ENCODE measurements around the gene IL18RAP. TPM values are rescaled to one million over a fixed set of nuclear protein-coding genes. Genes with fewer than 3 reads are reported as not detected.

IL18RAP gene
- total and polyA plus RNA-seq, 2 donors (not counting 3 experiments of a cell fraction or from before 2014, with no cell fraction given): 0.03 TPM; not detected in 1

- Histone ChIP-seq H3K27me3 (ENCODE audit: control insufficient read depth in 2 of 2, insufficient read depth in 2 of 2, low read length in 2 of 2) (peaks cover 31 to 49% of the 10 kb centered on the region in 2 experiments), H2AFZ (ENCODE audit: low read depth, low read length) (no peak overlapping the region), H3K79me2 (ENCODE audit: control insufficient read depth, insufficient read depth, low read length) (no peaks in the 10 kb centered on the region), H3K9ac (replicated peaks; ENCODE audit: extremely low read depth, insufficient read depth, low read length) (no peak overlapping the region), H3K27ac (ENCODE audit: insufficient read depth, low read depth, low read length) (no peak overlapping the region), H3K4me3 (replicated peaks in 1 of 3; ENCODE audit: insufficient read depth in 1 of 3, low read depth in 1 of 3, low read length in 3 of 3) (no peak overlapping the region), H4K20me1 (replicated peaks; ENCODE audit: control insufficient read depth, extremely low read depth, insufficient read depth, low read length) (no peaks in the 10 kb centered on the region), H3K36me3 (ENCODE audit: control insufficient read depth in 2 of 2, extremely low read depth in 1 of 2, insufficient read depth in 2 of 2, low read length in 2 of 2) (no peaks in the 10 kb centered on the region), H3K9me1 (replicated peaks; ENCODE audit: control insufficient read depth, extremely low read depth, insufficient read depth, low read length) (no peaks in the 10 kb centered on the region), H3K4me2 (ENCODE audit: insufficient read depth, low read length) (no peak overlapping the region), H3K9me3 (replicated peaks; ENCODE audit: control insufficient read depth, insufficient read depth, low read length) (no peaks in the 10 kb centered on the region), H3K4me1 (ENCODE audit: control insufficient read depth, extremely low read depth, insufficient read depth, low read length) (no peaks in the 10 kb centered on the region)
- DNase-seq (ENCODE audit: low read depth, low spot score) (no peak), FAIRE-seq (no peak)
- BruUV-seq (replicated peaks): no TSS peak
- ChIA-PET POLR2A (no interaction called here), CTCF (interaction anchor here (0.8 to 9.9 kb wide), 10 partner anchors 9 to 331 kb away, joined by 4 to 218 read pairs (median 12); no protein-coding TSS in a partner anchor)
- TF ChIP-seq POLR2AphosphoS5 (IDR thresholded peaks at IDR 0.05; ENCODE audit: insufficient read depth, low read depth, low read length) (no peak), EZH2 (IDR thresholded peaks at IDR 0.05; ENCODE audit: borderline replicate concordance, low read depth, low read length, severe bottlenecking) (no peak), CTCF (IDR thresholded peaks at IDR 0.05; ENCODE audit: extremely low read depth in 1 of 2, insufficient read depth in 1 of 2, low read depth in 1 of 2, low read length in 2 of 2) (no peak), POLR2A (IDR thresholded peaks at IDR 0.05; ENCODE audit: low read depth, low read length) (no peak), GATA2 (IDR thresholded peaks at IDR 0.05; ENCODE audit: insufficient read depth, insufficient read length, low read depth, low read length) (no peak), MYC (IDR thresholded peaks at IDR 0.05; ENCODE audit: low read depth, low read length) (no peak), FOS (IDR thresholded peaks at IDR 0.05; ENCODE audit: borderline replicate concordance, insufficient read depth, low read length) (no peak), JUN (IDR thresholded peaks at IDR 0.05; ENCODE audit: borderline replicate concordance, insufficient read depth, insufficient read length, low read depth) (no peak), MAX (IDR thresholded peaks at IDR 0.05; ENCODE audit: insufficient read depth, insufficient read length) (no peak)
- intact Hi-C loops (cut with micrococcal nuclease) (no loop called here), dilution Hi-C loops (cut with MboI; ENCODE audit: extremely low pct_ligation_motif_present, low sequenced_read_pairs) (loop anchor here (25.0 kb wide), 1 partner anchor 113 kb away; no protein-coding TSS in a partner anchor)
Measured at GRCh38 chr2:102474785-102475184, 51.8 kb downstream of the IL18RAP start.

Measured in endothelial cell of umbilical vein (primary cell).